Measurements from ENCODE around the gene FLVCR2.

Gene FLVCR2, protein sequence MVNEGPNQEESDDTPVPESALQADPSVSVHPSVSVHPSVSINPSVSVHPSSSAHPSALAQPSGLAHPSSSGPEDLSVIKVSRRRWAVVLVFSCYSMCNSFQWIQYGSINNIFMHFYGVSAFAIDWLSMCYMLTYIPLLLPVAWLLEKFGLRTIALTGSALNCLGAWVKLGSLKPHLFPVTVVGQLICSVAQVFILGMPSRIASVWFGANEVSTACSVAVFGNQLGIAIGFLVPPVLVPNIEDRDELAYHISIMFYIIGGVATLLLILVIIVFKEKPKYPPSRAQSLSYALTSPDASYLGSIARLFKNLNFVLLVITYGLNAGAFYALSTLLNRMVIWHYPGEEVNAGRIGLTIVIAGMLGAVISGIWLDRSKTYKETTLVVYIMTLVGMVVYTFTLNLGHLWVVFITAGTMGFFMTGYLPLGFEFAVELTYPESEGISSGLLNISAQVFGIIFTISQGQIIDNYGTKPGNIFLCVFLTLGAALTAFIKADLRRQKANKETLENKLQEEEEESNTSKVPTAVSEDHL

GRCh38 chr14:75578102-75578785 lies at the start of gene FLVCR2:
Gene FLVCR2 (plus strand): TSS chr14:75578620. CDS start chr14:75578973, 353 bp downstream.
- DNase-seq = no peak

DNA sequence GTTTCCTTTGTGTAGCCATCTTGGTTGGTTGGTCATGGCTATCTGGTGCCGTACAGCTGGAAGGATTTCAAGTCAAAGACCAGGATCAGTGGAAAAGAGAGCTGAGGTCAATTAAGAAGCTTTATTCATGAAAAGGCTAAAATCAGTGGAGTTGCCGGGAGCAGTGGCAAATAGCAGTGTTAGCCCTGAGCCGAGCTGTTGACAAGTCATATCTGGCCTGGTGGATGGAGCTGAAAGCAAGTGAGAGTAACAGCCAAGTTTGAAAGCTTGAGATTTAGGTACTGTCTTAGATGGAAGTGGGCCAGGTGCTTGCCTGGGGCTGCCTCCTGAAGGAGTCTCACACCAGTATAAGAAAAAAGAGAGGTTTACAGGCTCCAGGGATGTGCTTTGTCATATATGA lies 47.2 kb upstream of the FLVCR2 start:
- DNase-seq = no peak

- DNase-seq = no peak
These were observed 46.6 kb upstream of the FLVCR2 start for GRCh38 chr14:75531660-75532317.

- no peak for DNase-seq
These were observed 44.4 kb upstream of the FLVCR2 start for GRCh38 chr14:75533791-75534555.

GRCh38 chr14:75535164-75535898 lies 43.1 kb upstream of the FLVCR2 start:
- no peak for DNase-seq

GRCh38 chr14:75537071-75537470 lies 41.3 kb upstream of the FLVCR2 start:
- no peak for DNase-seq

DNA sequence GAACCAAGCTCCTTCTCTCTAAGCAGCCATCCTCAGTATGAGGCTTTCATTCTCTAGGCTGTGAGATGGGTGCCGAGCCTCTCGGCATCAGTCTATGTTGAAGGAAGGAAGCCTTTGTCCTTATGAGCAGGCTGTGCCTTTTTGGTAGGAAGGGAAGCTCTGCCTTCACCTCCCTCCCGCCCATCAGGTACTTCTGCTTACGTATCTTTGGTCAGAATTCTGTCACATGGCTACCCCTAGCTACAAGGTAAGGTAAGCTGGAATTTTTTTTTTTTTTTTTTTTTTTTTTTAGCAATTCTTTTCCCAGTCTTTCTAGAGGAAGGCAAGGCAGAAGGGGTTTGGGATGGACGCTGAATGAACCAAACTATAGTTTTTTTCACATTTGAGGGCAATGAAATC lies 39.3 kb upstream of the FLVCR2 start:
- DNase-seq = no peak

DNA sequence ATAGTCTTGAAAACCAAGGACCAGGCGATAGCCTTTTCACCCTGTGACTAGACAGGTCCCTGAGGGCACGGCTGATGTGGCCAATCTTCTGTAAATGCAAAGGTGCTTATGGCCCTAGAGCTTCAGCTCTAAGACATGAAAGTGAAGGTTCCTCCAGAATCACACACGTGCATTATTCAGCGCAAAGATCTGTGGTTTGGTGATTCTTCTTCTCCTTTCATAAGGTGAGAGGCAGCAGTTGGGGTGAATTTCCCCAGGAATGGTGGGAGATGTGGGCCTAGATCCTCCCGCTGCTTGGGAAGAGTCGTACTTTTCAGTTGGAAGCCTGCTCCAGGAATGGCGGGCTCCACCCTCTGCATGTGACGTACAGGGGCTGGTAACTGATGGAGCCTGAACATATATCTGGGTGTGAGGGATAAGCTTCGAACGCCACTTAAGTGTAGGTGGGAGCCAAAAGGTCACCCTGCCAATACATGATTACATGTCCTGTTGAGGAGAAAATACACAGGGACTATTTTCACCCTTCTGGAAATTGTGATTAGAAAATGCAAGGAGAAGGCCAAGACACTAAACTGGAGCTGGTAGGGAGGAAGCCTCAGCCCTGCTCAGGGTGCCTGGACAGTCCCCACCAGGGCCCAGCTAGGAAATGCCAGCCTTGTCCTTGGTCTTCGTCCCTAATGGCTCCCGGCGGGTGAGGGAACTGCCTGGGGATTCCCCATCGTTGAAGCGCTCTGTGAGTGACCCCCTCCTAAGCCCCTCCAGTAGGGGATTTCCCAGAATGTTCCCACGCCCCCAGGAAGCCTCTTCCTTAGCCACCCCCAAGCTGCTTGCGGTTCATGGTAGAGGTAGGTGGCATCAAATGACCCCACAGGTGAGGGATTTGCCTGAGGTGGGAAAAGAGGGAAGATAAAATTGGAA lies 38.6 kb upstream of the FLVCR2 start:
- no peak for DNase-seq

GRCh38 chr14:75540479-75540851 lies 38.0 kb upstream of the FLVCR2 start:
- DNase-seq = no peak

- no peak for DNase-seq
These were observed 35.8 kb upstream of the FLVCR2 start for GRCh38 chr14:75542588-75543091.

DNA sequence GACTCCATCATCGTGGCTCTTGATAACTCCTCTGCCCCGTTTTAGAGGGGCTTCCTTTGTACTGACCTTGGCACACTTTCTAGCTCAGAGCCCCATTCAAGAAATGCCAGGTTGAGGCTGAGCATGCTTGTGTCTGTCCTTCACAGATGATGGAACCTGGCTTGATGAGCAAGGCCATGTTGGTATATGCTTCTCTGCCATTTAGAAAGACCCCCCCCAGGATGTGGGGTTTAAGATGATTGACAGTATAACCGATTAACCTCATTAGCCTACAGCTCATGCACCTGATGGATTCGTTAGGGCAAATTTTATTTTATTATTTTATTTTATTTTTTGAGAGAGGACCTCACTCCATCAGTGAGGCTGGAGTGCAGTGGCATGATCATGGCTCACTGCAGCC lies 35.2 kb upstream of the FLVCR2 start:
- no peak for DNase-seq

GRCh38 chr14:75543786-75544185 lies 34.6 kb upstream of the FLVCR2 start:
- no peak for DNase-seq

GRCh38 chr14:75545907-75546306 lies 32.5 kb upstream of the FLVCR2 start:
- DNase-seq = no peak

DNA sequence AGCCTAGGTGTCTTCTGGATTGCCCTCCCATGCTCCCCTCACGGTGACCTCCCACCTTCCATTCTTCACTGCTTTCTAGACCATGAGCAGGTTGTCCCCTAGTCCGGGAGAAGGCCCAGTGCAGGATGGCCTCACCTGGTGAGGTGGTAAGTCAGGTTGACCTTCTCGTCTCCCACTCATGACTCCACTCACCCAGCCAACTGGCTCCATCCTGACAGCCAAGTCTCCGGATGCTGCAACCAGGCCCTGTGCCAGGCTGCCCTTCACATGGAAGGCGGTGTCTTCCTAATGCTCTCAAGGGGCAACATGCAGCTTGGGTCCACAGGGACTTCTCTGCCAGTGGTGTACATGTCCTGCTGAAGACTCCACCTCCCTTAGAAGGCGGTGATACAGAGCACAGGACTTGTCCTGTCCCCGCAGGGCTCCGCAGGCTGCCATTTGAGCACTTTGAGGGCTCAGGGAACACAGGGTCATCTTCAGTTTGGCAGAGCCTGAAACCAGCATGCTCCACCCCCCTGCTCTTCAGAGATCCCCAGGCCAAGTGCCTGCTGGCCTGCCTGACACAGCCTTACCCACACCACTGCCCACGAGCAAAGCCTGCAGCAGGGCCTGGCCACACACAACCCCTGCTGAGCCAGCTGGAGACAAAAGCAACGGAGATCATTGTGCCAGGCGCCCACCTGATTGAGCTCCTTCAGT lies 30.7 kb upstream of the FLVCR2 start:
- no peak for DNase-seq

- DNase-seq = no peak
These were observed 29.9 kb upstream of the FLVCR2 start for GRCh38 chr14:75548544-75548943.

- DNase-seq = no peak
These were observed 29.3 kb upstream of the FLVCR2 start for GRCh38 chr14:75549169-75549568.

DNA sequence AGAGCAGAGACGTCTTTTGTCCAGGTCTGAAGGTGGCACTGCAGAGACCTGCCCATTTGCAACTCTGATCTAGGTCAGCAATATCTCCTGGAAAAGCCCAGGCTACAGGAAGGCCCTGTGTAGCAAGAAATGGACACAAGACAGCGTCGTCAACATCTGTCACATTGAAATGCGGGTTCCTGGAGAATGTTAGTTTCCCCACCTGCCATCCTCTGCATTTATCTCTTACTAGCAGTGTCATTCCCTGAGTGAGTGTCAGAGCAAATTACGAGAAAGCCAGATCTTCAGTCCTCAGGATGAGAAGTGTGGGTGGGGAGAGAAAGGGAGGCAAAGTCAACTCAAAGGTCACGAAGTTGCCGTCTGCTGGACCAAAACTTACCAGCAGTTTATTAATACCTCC lies 27.4 kb upstream of the FLVCR2 start:
- DNase-seq = no peak

GRCh38 chr14:75553157-75553556 lies 25.3 kb upstream of the FLVCR2 start:
- DNase-seq = no peak

DNA sequence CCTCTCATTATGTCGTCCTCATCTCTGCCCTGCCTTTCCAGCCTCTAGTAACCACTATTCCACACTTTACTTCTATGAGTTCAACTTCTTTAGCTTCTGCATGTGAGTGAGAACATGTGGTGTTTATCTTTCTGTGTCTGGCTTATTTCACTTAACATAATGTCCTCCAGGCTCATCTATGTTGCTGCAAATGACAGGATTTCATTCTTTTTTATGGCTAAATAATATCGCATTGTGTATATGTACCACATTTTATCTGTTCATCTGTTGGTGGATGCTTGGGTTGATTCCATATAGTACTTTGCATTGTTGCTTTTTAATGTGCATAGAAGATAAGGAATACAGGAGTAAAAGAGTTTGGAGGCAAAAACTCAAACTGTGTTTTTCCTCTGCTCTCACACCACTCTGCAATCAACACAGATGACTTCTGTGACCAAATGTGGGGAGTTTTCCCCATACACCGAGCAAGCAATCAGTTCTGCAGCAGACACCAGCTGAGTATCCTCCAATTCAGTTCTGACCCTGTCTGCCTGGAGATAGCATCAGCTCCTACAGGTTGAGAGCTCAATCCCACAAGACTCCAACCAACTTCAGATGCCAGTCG lies 24.6 kb upstream of the FLVCR2 start:
- DNase-seq = no peak

DNA sequence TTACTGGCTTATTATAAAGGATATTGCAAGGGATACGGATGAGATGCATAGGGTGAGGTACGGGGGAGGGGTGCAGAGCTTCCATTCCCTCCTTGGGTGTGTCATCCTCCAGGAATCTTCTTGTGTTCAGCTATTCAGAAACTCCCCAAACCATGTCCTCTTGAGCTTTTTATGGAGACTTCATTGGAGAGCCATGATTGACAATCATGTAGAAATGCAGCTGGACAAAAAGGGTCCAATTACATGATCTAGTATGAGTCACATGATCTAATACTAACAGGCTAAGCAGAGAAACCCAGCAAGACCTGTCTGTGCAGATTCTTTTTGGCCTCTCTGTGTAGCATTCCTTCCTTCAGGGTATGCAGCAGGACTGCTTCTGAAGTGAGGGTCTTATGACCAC lies 23.9 kb upstream of the FLVCR2 start:
- no peak for DNase-seq

Measured in NCI-H146 (cell line).